Brain microvascular endothelial cell (primary cell): Measurements from ENCODE around the gene GRIK1.

Experiments used
- DNase-seq: peaks from one replicate; pipeline ENCODE4 v3.0.0-alpha.2; 2020
- H3K27ac ChIP-seq: fragments of 250-450 bp; sonication (Bioruptor Pico); 2 replicates; pipeline ENCODE4 v1.5.1; 2020; ENCODE audit warnings: mild to moderate bottlenecking, moderate library complexity
- H3K27me3 ChIP-seq: fragments of 250-450 bp; sonication (Bioruptor Pico); replicated peaks from 2 replicates; pipeline ENCODE4 v1.5.1; 2020; ENCODE audit warnings: mild to moderate bottlenecking
- H3K36me3 ChIP-seq: fragments of 250-450 bp; sonication (Bioruptor Pico); replicated peaks from 2 replicates; pipeline ENCODE4 v1.5.1; 2020; ENCODE audit warnings: mild to moderate bottlenecking
- H3K4me3 ChIP-seq: 2 replicates; pipeline ENCODE4 v1.5.1; 2011; ENCODE audit warnings: low read depth, mild to moderate bottlenecking, control low read depth, low read length, moderate library complexity
- in situ Hi-C: cut with HindIII; loops from 2 replicates; pipeline ENCODE4 v1.10.0; 2017; ENCODE audit warnings: low sequenced_read_pairs, low pct_ligation_motif_present
- TF ChIP-seq, protein P1 (sequence below): IDR thresholded peaks from 2 replicates; pipeline ENCODE4 v1.5.1; 2011; ENCODE audit warnings: low read depth, mild to moderate bottlenecking, moderate library complexity, low read length, control low read depth, inconsistent platforms; ENCODE audit errors: missing control alignments

The GRIK1 gene

DNA sequence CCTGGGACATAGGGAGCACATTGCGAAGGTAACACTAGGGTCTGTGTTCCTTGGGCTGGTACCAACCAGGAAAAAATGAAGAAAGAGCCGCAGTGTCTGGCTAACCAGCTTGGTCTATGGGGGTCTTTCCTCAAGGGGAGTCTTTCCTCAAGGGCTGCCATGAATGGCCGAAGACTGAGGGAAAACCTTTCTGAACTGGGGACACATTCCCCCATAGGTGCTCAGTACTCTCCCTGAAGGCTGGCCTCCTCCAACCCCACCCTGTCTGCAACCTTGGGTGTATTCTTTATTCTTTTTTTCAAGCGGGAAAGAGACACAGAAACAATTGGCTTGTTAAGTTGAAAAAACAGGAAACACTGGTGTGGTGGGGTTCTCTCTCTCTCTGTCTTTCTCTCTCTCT is 440.6 kb downstream of the GRIK1 start:
- Histone ChIP-seq H3K4me3 (no peak overlapping the region), H3K27me3 (no peaks in the 10 kb centered on the region), H3K36me3 (no peaks in the 10 kb centered on the region), H3K27ac (no peak overlapping the region)
- DNase-seq, result no peak
- in situ Hi-C loops, result no loop called here
- TF ChIP-seq, protein P1, sequence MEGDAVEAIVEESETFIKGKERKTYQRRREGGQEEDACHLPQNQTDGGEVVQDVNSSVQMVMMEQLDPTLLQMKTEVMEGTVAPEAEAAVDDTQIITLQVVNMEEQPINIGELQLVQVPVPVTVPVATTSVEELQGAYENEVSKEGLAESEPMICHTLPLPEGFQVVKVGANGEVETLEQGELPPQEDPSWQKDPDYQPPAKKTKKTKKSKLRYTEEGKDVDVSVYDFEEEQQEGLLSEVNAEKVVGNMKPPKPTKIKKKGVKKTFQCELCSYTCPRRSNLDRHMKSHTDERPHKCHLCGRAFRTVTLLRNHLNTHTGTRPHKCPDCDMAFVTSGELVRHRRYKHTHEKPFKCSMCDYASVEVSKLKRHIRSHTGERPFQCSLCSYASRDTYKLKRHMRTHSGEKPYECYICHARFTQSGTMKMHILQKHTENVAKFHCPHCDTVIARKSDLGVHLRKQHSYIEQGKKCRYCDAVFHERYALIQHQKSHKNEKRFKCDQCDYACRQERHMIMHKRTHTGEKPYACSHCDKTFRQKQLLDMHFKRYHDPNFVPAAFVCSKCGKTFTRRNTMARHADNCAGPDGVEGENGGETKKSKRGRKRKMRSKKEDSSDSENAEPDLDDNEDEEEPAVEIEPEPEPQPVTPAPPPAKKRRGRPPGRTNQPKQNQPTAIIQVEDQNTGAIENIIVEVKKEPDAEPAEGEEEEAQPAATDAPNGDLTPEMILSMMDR, result no peak

DNA sequence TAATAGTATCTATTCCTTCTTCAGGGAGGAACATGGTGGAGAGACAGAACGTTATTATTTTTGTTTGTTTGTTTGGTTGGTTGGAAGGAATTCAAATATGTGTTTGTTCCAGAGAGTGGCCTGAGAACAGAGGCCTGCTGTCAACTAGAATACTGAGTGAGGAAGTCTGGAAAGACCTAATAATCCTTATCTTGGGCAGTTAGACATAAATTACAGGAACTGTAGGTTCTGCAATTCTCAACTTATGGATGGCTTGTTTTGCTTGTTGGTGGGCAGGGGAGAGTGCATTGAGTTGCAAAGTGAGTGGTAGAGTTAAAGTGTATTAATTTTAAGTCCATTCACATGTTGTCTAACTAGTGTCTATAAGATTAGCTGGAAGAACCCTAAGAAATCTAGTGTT is 443.5 kb downstream of the GRIK1 start:
- no peak for DNase-seq
- H3K4me3 ChIP-seq, result no peak overlapping the region
- H3K36me3 ChIP-seq, result no peaks in the 10 kb centered on the region
- TF ChIP-seq, protein P1, result no peak
- in situ Hi-C loops, result no loop called here
- no peaks in the 10 kb centered on the region for H3K27me3 ChIP-seq
- H3K27ac ChIP-seq, result no peak overlapping the region

DNA sequence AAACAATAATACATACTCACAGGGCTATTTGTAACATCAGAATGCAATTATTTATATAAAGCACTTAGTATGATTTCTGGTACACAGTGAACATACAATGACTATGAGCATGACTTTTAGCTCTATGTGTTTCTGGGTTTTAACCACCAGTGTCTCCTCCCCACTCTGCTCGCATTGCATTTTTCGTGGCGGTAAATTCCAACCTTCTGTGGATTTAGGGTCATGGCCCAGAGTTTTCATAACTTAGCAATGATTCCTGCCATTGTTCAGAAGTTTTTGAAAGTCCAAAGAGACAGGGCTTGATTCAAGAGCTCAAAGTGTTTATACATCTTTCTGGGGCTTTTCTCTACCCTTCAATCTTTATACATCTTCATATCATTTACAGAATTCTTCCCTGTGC is 449.8 kb downstream of the GRIK1 start:
- TF ChIP-seq, protein P1, result no peak
- in situ Hi-C loops, result no loop called here
- H3K27ac ChIP-seq, result no peak overlapping the region
- no peak overlapping the region for H3K4me3 ChIP-seq
- H3K36me3 ChIP-seq, result no peaks in the 10 kb centered on the region
- DNase-seq, result peak; percentile 40
- no peaks in the 10 kb centered on the region for H3K27me3 ChIP-seq

DNA sequence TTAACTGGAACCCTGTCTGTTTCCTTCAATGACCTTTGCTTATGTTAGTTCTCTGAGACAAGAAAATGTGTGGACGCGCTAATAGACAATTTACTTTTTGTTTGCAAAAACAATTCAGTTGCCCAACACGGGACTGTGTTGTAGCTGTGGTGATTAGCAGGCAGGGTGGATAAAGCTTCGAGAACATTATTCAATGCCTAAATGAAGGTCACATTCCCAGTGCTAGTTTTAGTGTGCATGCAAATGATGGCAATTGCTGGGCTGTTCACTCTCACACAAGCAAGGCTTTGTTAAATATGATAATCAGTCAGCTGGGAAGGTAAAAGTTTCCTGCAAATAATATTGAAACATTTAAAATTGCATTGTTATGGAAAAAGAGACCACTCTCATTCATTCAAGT is 452.6 kb downstream of the GRIK1 start:
- Histone ChIP-seq H3K27ac (no peak overlapping the region), H3K36me3 (no peaks in the 10 kb centered on the region), H3K4me3 (no peak overlapping the region), H3K27me3 (no peaks in the 10 kb centered on the region)
- TF ChIP-seq, protein P1, result no peak
- in situ Hi-C loops, result no loop called here
- no peak for DNase-seq
